ENCODE data around the gene LRRC37A3.
"Not testable (repeated sequence)": the region's sequence is repeated elsewhere in the genome, so short reads cannot be mapped to it uniquely, and the experiment has no call there.

DNA sequence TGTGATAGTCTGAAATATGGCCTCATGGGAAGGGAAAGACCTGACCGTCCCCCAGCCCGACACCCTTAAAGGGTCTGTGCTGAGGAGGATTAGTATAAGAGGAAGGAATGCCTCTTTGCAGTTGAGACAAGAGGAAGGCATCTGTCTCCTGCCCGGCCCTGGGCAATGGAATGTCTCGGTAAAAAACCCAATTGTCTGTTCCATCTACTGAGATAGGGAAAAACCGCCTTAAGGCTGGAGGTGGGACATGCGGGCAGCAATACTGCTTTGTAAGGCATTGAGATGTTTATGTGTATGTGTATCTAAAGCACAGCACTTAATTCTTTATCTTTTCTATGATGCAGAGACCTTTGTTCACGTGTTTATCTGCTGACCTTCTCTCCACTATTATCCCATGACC, 11.1 kb upstream of the LRRC37A3 start:
- TF ChIP-seq, protein P1, sequence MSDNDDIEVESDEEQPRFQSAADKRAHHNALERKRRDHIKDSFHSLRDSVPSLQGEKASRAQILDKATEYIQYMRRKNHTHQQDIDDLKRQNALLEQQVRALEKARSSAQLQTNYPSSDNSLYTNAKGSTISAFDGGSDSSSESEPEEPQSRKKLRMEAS (IDR thresholded peaks at IDR 0.05; ENCODE audit: low read depth): not testable (repeated sequence)
- not testable (repeated sequence) for TF ChIP-seq POLR2AphosphoS5 (IDR thresholded peaks at IDR 0.05; ENCODE audit: low read depth, low read length); YY1 (IDR thresholded peaks at IDR 0.05; ENCODE audit: low read depth); NRF1 (IDR thresholded peaks at IDR 0.05; ENCODE audit: low read depth, low read length); MEF2A (IDR thresholded peaks at IDR 0.05; ENCODE audit: borderline replicate concordance, low read depth); FOSL2 (IDR thresholded peaks at IDR 0.05; ENCODE audit: borderline replicate concordance, low read depth); EP300 (IDR thresholded peaks at IDR 0.05; ENCODE audit: borderline replicate concordance in 1 of 2, low read depth in 1 of 2, low read length in 1 of 2); SMC3 (IDR thresholded peaks at IDR 0.05; ENCODE audit: low read depth, low read length); NFIC (IDR thresholded peaks at IDR 0.05; ENCODE audit: borderline replicate concordance); GABPA (IDR thresholded peaks at IDR 0.05; ENCODE audit: low read depth); RAD21 (IDR thresholded peaks at IDR 0.05; ENCODE audit: low read length)
- TF ChIP-seq, protein P2, sequence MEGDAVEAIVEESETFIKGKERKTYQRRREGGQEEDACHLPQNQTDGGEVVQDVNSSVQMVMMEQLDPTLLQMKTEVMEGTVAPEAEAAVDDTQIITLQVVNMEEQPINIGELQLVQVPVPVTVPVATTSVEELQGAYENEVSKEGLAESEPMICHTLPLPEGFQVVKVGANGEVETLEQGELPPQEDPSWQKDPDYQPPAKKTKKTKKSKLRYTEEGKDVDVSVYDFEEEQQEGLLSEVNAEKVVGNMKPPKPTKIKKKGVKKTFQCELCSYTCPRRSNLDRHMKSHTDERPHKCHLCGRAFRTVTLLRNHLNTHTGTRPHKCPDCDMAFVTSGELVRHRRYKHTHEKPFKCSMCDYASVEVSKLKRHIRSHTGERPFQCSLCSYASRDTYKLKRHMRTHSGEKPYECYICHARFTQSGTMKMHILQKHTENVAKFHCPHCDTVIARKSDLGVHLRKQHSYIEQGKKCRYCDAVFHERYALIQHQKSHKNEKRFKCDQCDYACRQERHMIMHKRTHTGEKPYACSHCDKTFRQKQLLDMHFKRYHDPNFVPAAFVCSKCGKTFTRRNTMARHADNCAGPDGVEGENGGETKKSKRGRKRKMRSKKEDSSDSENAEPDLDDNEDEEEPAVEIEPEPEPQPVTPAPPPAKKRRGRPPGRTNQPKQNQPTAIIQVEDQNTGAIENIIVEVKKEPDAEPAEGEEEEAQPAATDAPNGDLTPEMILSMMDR (IDR thresholded peaks at IDR 0.05): not testable (repeated sequence)
- TF ChIP-seq, protein P3, sequence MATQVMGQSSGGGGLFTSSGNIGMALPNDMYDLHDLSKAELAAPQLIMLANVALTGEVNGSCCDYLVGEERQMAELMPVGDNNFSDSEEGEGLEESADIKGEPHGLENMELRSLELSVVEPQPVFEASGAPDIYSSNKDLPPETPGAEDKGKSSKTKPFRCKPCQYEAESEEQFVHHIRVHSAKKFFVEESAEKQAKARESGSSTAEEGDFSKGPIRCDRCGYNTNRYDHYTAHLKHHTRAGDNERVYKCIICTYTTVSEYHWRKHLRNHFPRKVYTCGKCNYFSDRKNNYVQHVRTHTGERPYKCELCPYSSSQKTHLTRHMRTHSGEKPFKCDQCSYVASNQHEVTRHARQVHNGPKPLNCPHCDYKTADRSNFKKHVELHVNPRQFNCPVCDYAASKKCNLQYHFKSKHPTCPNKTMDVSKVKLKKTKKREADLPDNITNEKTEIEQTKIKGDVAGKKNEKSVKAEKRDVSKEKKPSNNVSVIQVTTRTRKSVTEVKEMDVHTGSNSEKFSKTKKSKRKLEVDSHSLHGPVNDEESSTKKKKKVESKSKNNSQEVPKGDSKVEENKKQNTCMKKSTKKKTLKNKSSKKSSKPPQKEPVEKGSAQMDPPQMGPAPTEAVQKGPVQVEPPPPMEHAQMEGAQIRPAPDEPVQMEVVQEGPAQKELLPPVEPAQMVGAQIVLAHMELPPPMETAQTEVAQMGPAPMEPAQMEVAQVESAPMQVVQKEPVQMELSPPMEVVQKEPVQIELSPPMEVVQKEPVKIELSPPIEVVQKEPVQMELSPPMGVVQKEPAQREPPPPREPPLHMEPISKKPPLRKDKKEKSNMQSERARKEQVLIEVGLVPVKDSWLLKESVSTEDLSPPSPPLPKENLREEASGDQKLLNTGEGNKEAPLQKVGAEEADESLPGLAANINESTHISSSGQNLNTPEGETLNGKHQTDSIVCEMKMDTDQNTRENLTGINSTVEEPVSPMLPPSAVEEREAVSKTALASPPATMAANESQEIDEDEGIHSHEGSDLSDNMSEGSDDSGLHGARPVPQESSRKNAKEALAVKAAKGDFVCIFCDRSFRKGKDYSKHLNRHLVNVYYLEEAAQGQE (IDR thresholded peaks at IDR 0.05; ENCODE audit: low read depth, low read length): not testable (repeated sequence)

All from SK-N-SH (cell line).